ENCODE measurements around the gene EEF1A2.

GRCh38 chr20:63445075-63445734 is 53.7 kb downstream of the EEF1A2 start:
- TF ChIP-seq CTCF (IDR thresholded peaks at IDR 0.05; ENCODE audit: low read length) (no peak), EZH2 (optimal IDR thresholded peaks at IDR 0.05; ENCODE audit: low read depth, low read length) (no peak)

Data from MM.1S (cell line).